Hepatocyte (in vitro differentiated cells): ENCODE data around the gene SRPK2.

ENCODE experiments used
- CTCF ChIP-seq: fragments of 200-600 bp; sonication (generic); IDR thresholded peaks from 2 replicates; pipeline ENCODE4 v1.5.1; 2016; ENCODE audit warnings: antibody characterized with exemption, mild to moderate bottlenecking; ENCODE audit not compliant: poor library complexity
- EZH2 ChIP-seq: fragments of 200-600 bp; sonication (generic); IDR thresholded peaks from 2 replicates; pipeline ENCODE4 v1.6.1; 2016; ENCODE audit warnings: antibody characterized with exemption, mild to moderate bottlenecking, borderline replicate concordance
- EZH2phosphoT487 ChIP-seq: fragments of 200-600 bp; sonication (generic); IDR thresholded peaks from one replicate; pipeline ENCODE4 v1.6.1; 2018; ENCODE audit warnings: antibody characterized with exemption, mild to moderate bottlenecking, low read depth, moderate library complexity; ENCODE audit not compliant: unreplicated experiment, severe bottlenecking

DNA sequence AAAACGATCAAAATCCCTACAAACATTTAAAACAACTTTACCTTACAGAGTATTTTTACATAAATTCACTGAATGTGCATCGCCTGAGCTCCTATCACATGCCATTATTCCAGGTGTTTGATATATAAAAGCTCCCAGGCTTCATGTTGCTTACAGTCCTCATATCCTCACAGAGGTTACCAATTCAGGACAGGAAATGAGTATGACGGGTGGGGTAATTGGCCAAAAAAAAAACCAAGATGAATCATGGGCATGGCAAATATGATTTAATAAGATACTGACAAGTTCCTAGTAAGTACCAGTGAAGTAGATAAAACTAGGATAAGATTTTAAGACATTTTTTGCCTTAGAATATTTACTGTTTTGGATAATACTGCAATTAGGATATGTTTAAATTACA, 238.9 kb downstream of the SRPK2 start:
- TF ChIP-seq EZH2 (no peak), CTCF (no peak), EZH2phosphoT487 (no peak)
